Osteoblast (primary cell): ENCODE data around the gene RRAGC. TPM values are rescaled to one million over a fixed set of nuclear protein-coding genes. Genes with fewer than 3 reads are reported as not detected.

ENCODE experiments used
- DNase-seq: peaks from one replicate; pipeline ENCODE4 v3.0.0; 2011; ENCODE audit warnings: low spot score, mixed read lengths; ENCODE audit not compliant: insufficient read length; ENCODE audit errors: missing footprints
- H2AFZ ChIP-seq: 2 replicates; pipeline ENCODE4 v1.6.0; 2011; ENCODE audit warnings: mild to moderate bottlenecking, low read length
- H3K27ac ChIP-seq: 2 replicates; pipeline ENCODE4 v1.5.1; 2011; ENCODE audit warnings: mild to moderate bottlenecking, low read depth, low read length, moderate library complexity
- H3K27me3 ChIP-seq: 2 replicates; pipeline ENCODE4 v1.6.0; 2012; ENCODE audit warnings: mild to moderate bottlenecking, control low read depth, inconsistent platforms, low read length, moderate library complexity; ENCODE audit not compliant: insufficient read depth
- H3K36me3 ChIP-seq: 2 replicates; pipeline ENCODE4 v1.5.1; 2011; ENCODE audit warnings: mild to moderate bottlenecking, low read length, control low read depth, moderate library complexity; ENCODE audit not compliant: insufficient read depth
- H3K4me1 ChIP-seq: 2 replicates; pipeline ENCODE4 v1.5.1; 2011; ENCODE audit warnings: mild to moderate bottlenecking, low read length, control low read depth, moderate library complexity; ENCODE audit not compliant: insufficient read depth
- H3K4me2 ChIP-seq: 2 replicates; pipeline ENCODE4 v1.6.0; 2011; ENCODE audit warnings: mild to moderate bottlenecking, low read length; ENCODE audit not compliant: insufficient read depth
- H3K4me3 ChIP-seq: fragments of 200-600 bp; sonication (generic); 3 replicates; pipeline ENCODE4 v1.5.1; 2012; ENCODE audit warnings: mild to moderate bottlenecking, low read length, inconsistent platforms; ENCODE audit not compliant: insufficient read depth
- H3K79me2 ChIP-seq: 2 replicates; pipeline ENCODE4 v1.6.0; 2012; ENCODE audit warnings: mild to moderate bottlenecking, low read length, control low read depth, inconsistent platforms; ENCODE audit not compliant: insufficient read depth
- H3K9me3 ChIP-seq: 2 replicates; pipeline ENCODE4 v1.5.1; 2011; ENCODE audit warnings: low read depth, low read length, control low read depth
- H4K20me1 ChIP-seq: 2 replicates; pipeline ENCODE4 v1.6.0; 2012; ENCODE audit warnings: mild to moderate bottlenecking, low read length, control low read depth; ENCODE audit not compliant: insufficient read depth
- CTCF ChIP-seq: IDR thresholded peaks from 2 replicates; pipeline ENCODE4 v1.5.1; 2011; ENCODE audit warnings: mild to moderate bottlenecking, low read depth, low read length, moderate library complexity; ENCODE audit errors: extremely low read depth
- total RNA-seq: library from RNA; depleted of rRNA; stranded (reverse); fragments of >200 nt; gene quantifications from 2 replicates; pipeline ENCODE4 v1.2.3, GENCODE V29; 2012

RRAGC gene
- total RNA-seq, 1 donor, result 57.9 TPM

GRCh38 chr1:38875811-38876210 is 16.2 kb upstream of the RRAGC start:
- H3K9me3 ChIP-seq, result no peaks in the 10 kb centered on the region
- no peaks in the 10 kb centered on the region for H3K27me3 ChIP-seq
- peaks cover 10% of the 10 kb centered on the region for H3K4me1 ChIP-seq
- peaks cover 4% of the 10 kb centered on the region for H4K20me1 ChIP-seq
- peaks cover 49% of the 10 kb centered on the region for H3K79me2 ChIP-seq
- H3K4me2 ChIP-seq, result no peak overlapping the region
- no peak for TF ChIP-seq CTCF
- H3K4me3 ChIP-seq, result no peak overlapping the region
- no peaks in the 10 kb centered on the region for H3K36me3 ChIP-seq
- H3K27ac ChIP-seq, result no peak overlapping the region
- DNase-seq, result no peak
- peak overlapping the region; percentile 18 for H2AFZ ChIP-seq

- Histone ChIP-seq H4K20me1 (peaks cover 4% of the 10 kb centered on the region), H3K9me3 (no peaks in the 10 kb centered on the region), H3K4me2 (peak within 1 kb of the TSS; percentile 84), H3K27ac (peak within 1 kb of the TSS; percentile 7), H3K79me2 (peaks cover 62% of the 10 kb centered on the region), H3K4me3 (peak within 1 kb of the TSS; percentile 73), H3K4me1 (peaks cover 10% of the 10 kb centered on the region), H3K27me3 (no peaks in the 10 kb centered on the region), H3K36me3 (no peaks in the 10 kb centered on the region), H2AFZ (peak within 1 kb of the TSS; percentile 67)
- peak; percentile 99 for DNase-seq
- no peak for TF ChIP-seq CTCF
Observed at GRCh38 chr1:38873027-38873969, 13.7 kb upstream of the RRAGC start, which contains the start of gene MYCBP. MYCBP (minus strand) TSS chr1:38873348; CDS start chr1:38873305, 43 bp downstream.

- H3K4me1 ChIP-seq, result peaks cover 10% of the 10 kb centered on the region
Observed at GRCh38 chr1:38872401-38873026, 12.9 kb upstream of the RRAGC start.

More at GRCh38 chr1:38872401-38873026, 12.9 kb upstream of the RRAGC start:
- peak overlapping the region; percentile 84 for H3K4me2 ChIP-seq
- no peaks in the 10 kb centered on the region for H3K27me3 ChIP-seq
- H3K36me3 ChIP-seq, result no peaks in the 10 kb centered on the region
- peaks cover 4% of the 10 kb centered on the region for H4K20me1 ChIP-seq
- no peak for TF ChIP-seq CTCF
- peak overlapping the region; percentile 7 for H3K27ac ChIP-seq
- H3K79me2 ChIP-seq, result peaks cover 70% of the 10 kb centered on the region
- peak; percentile 72 for DNase-seq
- H3K4me3 ChIP-seq, result peak overlapping the region; percentile 73
- no peaks in the 10 kb centered on the region for H3K9me3 ChIP-seq
- peak overlapping the region; percentile 52 for H2AFZ ChIP-seq
